Thyroid gland (tissue), 4 donors: ENCODE measurements around the gene TRIM3.

Experiments used
- POLR2A ChIP-seq, 2 donors: fragments of 450-650 bp; IDR thresholded peaks; one replicate each; pipeline ENCODE4 v1.6.1; 2017; ENCODE audit warnings: antibody characterized with exemption in 2 of 2, mild to moderate bottlenecking in 2 of 2, moderate library complexity in 1 of 2
- TF ChIP-seq, protein P1 (sequence below), 6 experiments: fragments of 200-600 bp in 3 of 6; fragments of 450-650 bp in 3 of 6; sonication (generic) in 3 of 6; IDR thresholded peaks; one replicate each; pipeline ENCODE4 v1.5.1; 2016 to 2019; ENCODE audit warnings: antibody characterized with exemption in 6 of 6, mild to moderate bottlenecking in 2 of 6, inconsistent platforms in 1 of 6, moderate library complexity in 1 of 6

- TF ChIP-seq, protein P1, sequence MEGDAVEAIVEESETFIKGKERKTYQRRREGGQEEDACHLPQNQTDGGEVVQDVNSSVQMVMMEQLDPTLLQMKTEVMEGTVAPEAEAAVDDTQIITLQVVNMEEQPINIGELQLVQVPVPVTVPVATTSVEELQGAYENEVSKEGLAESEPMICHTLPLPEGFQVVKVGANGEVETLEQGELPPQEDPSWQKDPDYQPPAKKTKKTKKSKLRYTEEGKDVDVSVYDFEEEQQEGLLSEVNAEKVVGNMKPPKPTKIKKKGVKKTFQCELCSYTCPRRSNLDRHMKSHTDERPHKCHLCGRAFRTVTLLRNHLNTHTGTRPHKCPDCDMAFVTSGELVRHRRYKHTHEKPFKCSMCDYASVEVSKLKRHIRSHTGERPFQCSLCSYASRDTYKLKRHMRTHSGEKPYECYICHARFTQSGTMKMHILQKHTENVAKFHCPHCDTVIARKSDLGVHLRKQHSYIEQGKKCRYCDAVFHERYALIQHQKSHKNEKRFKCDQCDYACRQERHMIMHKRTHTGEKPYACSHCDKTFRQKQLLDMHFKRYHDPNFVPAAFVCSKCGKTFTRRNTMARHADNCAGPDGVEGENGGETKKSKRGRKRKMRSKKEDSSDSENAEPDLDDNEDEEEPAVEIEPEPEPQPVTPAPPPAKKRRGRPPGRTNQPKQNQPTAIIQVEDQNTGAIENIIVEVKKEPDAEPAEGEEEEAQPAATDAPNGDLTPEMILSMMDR (IDR thresholded peaks at IDR 0.05) = no peak
- TF ChIP-seq POLR2A (IDR thresholded peaks at IDR 0.05) = no peak
These were observed 6.7 kb upstream of the TRIM3 start for GRCh38 chr11:6480299-6480914.
